Hepatic stellate cell (primary cell): ENCODE measurements around the gene ACTN1.
A peak's percentile ranks its signal among the peaks of the same experiment; 100 is the strongest.

Experiments
- DNase-seq: peaks from one replicate; pipeline ENCODE4 v3.0.0; 2011; ENCODE audit warnings: low spot score

ACTN1 gene

DNA sequence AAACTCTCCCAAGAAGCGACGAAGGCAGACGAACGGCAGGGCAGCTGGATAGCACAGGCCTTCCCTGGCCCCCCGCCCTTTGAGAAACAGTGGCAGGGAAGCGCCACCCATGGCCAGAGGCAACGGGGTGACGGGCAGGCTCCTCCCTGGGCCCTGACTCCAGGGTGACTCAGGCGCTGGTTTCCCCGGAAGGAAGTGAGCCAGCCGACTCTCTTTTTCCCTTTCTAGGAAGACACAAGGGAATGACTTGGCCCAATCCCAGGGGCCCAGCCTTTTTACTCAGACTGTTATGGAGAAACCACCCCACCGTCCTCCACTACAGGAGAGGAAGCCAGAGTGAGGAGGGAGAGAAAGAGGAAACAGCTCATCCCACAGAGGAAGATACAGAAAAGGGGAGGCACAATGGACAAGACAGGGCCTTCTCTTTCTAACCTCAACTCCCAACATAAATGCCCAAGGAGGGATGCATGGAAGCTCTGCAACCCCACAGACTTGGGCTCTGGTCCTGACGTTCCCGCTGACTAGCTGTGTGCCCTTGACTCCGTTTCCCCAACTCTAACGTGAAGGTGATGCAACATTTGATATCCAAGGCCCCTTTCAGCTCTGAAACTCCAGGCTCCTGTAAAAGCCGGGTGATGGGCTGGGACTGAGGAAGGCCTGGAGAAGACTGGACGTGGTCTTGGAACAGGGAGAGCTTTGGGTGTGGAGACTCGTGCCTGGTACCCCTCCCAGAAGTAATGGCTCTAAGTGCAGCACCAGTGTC lies 27.9 kb downstream of the ACTN1 start:
- peak; percentile 79 for DNase-seq

DNA sequence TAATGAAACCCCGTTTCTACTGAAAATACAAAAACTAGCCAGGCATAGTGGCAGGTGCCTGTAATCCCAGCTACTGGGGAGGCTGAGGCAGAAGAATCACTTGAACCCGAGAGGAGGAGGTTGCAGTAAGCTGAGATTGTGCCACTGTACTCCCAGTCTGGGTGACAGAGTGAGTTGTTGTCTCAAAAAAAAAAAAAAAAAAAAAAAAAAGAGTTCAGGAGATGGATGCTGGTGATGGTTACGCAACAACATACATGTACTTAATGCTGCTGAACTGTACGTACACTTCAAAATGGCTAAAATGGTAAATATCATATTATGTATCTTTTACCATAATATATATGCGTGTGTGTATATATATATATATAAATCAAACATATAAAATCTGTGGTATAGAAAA lies 29.0 kb downstream of the ACTN1 start:
- DNase-seq, result no peak

GRCh38 chr14:68949601-68949965 lies 29.5 kb downstream of the ACTN1 start:
- no peak for DNase-seq

DNA sequence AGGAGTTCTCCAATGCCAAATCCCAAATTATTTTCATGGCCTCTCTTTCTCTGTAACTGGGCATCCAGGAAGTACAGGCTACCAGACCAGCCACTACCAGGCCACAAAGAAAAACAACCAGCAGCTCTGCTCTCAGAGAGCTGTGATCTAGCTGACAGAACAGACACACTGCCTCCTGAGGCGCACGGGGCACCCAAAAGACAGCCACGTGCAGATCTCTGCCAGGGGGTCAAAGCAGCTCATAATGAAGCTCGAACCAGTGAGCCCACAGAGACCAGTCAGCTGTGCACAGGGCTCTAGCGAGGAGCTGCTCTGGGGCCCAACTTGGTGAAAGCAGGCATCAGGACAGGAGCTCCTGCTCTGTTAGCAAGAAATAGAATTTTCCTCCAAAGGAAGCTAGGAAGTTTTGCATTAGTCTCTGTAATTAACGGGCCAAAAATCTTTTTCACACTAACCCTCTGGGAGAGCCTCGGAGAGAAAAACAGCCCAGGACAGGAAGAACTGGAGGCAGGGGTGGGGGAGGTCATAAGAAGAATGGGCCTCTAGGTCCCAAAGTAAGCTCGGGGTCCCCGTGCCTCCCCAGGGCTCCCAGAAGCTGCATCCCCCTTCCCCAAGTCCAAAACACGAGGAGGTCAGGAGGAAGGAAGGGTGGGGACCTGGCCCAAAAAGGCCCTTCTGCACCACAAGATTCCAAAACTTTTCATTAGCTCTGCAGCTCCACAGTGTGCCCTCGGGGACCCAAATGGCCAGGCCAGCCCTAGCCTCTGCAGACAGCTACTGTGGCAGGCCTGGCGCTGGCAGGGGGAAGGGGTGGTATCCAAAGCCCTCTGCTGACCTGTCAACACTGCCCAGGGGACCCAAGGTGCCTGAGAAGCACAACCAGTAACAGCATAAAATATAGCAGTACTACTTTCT lies 30.2 kb downstream of the ACTN1 start:
- no peak for DNase-seq

- DNase-seq, result peak; percentile 72
These were observed 31.3 kb downstream of the ACTN1 start for GRCh38 chr14:68947802-68948201.

DNA sequence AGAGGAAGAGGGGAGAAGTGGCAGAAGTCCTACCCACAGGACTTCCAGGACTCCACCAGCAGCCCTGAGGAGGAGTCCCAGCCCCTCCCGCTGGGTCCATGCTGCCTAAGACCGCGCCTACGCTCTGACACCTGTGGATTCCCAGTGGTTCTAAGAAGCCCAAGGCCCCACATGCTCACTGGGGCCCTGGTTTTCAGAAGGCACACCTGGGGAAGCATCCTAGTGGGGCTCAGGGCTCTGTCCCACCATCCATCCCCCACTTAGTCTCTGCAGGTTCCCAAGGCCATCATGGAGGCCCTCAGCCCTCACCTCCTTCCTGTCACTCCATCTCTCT lies 32.6 kb downstream of the ACTN1 start:
- DNase-seq, result no peak

GRCh38 chr14:68945585-68946488 lies 33.3 kb downstream of the ACTN1 start:
- no peak for DNase-seq

DNA sequence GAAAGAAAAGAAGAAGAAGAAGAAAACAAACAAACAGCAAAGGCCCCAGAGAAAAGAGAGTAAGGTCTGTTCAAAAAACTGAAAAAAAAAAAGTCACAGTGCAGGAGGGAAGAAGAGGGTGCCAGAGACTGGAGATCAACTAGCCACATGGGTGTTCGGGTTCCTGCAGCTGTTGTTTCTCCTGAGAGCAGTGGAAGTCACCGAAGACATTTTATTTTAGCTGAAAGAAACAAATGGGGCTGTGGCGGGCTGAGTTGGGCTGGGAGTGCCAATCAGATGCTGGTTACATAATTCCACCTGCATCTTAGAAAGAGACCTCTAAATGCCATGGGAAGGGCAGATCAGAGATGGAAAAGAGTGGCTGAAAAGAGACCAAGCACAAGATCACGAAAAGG lies 33.9 kb downstream of the ACTN1 start:
- no peak for DNase-seq

- DNase-seq, result no peak
These were observed 34.9 kb downstream of the ACTN1 start for GRCh38 chr14:68944162-68944561.

DNA sequence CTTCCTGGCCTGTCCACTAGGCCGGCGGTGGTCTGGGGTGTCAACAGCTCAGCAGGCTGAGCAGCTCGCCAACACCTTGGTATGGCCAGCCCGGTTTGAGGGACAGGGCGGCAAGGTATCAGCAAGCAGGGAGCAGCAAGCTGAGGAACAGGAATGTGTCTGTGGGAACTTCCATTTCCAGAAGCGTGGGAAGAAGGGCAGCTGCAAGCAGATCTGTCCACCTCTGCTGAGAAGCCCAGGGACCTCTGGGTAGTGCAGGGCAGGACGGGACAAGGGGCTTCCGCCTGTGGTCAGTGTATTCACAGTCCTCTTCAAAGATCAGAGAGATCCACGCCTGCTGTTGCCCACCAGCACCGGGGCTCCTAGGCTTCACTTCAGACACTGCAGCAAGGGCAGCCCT lies 36.0 kb downstream of the ACTN1 start:
- no peak for DNase-seq

DNA sequence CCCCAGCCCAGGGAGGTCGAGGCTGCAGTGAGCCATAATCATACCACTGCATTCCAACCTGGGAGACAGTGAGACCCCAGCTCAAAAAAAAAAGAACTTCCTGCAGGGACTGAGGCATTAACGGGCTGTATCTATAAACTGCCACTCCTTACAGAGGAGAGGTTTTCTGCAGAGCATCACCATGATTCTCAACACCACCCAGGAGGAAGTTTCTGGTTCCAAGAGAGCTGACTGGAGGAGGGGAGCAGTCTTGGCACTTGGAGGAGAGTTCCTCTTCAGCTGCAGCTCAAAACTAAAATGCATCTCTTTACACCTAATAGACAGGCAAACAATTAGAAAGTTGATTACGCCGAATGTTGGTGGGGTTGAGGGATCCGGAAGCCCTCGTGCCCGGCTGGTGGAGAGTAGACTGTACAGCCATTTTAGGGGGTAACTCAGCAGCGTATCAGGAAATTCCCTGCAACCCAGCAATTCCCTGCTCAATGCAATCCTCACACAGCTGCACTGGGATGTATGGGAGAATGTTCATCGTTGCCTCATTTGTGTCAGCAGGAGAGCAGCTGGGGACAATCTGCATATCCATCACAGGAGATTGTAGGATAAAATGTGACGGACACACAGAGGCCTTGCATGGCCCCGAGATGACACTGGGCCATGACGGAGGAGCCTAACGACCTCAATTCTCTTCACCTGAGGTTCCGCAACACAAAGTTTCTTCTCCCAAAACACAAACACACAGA lies 36.6 kb downstream of the ACTN1 start:
- DNase-seq, result no peak

DNA sequence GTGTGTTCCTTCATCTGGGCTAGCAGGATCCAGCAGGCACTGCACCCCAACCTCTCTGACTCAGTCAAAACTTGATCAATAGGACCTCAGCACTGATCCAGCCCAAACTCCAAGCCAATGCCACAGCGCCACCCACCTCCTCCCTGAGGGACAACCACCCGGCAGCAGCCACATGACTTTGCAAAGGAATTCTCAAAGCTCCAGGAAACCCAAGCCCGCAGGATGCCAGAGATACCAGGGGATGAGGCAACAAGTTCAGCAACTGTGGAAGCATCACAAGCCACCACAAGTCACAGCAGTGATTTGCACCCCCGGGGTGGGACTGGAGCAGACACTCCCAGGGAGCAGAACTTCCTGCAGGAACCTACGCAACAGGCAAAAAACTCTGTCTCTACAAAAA lies 37.3 kb downstream of the ACTN1 start:
- DNase-seq, result peak; percentile 91

- DNase-seq, result no peak
These were observed 38.4 kb downstream of the ACTN1 start for GRCh38 chr14:68940614-68941185.

DNA sequence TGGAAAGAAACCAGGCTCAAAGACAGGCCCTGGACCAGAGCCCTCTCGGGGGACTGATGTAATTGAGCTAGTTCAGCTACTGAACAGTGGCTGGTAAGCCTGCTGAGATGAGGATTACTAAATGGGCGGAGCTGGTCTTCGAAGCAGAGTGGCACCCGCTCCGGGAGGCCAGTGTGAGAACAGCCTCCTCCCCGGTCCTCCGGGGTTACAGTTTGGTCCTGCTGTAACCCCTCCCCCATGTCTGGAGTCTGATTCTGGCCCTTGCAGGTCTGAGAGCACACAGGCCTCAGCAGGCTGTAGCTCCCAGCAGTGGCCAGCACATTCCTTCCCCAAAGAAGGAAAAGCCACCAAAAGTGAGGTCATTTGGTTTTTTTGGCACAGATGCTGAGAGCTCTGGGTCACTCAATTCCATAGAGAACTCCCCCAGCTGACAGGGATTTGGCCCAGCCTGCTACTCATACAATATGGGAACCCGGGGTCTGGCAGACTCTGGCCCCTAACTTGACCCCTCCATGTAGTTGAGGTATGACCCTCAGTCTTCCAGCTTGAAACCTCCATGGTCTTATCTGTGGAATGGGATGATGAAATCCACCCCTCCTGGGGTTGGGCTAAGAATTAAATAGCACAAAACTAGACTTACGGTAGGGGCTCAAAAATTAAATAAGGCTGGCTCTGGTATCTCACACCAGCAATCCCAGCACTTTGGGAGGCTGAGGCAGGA lies 39.0 kb downstream of the ACTN1 start:
- DNase-seq, result peak; percentile 86

GRCh38 chr14:68939181-68939892 lies 39.8 kb downstream of the ACTN1 start:
- no peak for DNase-seq

DNA sequence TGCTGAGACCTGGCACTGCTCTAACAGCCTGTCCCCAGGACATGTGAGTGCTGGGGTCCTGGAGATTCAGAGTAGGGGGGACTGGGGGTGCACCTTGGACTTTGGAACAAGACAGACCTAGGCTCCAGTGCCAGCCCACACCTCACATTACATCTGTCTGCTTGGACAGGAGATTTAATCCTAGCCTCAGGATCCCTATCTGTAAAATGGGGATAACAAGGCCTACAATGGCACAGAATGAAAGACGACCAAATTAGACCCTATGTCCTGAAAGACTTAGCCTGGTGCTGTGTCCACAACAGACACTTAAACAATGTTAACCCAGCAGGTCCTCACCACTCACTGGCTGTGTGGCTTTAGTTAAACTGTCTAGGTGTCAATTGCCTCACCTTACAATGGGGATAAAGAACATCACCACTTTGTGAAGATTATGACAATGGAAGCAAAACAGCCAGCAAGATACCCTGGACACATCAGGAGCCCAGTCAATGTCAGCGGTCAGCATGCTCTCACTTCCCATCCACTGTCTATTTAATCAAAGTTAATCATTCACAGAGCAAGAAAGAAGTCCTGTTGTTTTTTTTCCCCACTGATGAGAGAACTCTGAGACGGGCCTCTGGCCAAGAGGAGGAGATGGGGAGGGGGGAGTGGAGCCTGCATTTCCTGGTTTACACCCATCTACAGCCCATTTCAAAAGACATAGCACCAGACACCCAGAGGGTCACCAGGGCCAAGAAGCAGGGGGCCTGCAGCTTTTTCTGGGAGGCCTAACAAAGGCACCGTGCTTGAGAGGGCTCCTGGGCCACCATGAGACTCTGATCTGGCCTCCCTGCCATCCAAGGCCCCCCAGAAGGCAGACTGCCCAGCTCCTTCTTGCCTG lies 40.6 kb downstream of the ACTN1 start:
- no peak for DNase-seq

DNA sequence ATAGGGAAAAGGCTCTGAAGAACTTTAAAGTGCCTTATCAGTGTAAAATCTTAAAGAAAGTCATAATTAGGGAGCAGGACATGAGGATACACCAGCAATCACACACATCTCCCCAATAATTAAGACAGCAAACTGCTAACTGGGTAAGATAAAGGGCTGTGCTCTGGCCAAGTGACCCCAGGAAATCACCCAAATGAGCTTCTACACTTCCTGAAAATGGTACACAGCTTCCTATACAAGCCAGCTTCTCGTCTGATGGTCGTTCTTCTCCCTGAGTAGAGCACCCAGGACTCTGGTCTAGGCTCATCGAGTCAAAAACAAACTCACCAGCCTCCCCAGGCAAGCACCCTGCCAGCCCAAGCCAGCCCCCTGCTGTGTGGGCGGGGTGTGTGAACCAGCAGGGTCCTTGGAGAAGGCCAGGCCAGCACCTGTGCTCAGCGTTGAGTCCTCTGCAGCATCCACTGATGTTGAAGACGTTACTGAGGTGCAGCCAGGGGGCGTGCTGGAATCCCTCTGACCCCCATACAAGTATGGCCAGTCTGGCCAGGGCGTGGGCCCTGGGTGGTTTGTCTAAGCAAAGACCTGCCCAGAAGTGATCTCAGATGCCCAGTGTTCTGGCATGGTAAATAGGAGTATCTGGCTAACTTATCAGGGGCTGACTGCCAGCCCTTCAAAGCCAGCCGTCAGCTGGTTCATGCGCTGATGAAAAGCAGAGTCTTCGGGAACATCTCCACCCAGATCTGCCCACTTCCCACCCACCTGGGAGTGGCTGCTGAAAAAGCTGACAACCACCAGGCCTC lies 41.4 kb downstream of the ACTN1 start:
- no peak for DNase-seq

DNA sequence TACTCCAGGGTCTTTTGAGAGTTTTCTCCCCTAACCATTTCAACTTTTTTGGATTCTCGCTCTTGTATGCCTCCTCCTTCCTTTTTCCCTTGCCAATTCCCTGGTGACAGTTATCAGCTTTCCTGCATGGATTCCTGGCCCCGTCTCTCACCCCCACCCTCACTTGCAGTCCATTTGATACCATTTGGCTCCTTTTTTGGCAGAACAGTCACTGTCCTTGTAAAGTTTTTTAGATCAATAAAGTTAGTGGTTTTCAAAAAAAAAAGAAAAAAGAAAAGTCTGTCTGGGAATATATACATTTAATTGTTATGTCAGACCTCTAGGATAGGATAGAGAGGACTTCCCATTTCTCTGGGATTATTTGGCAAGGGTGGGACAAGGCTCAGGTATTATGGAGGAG lies 42.1 kb downstream of the ACTN1 start:
- DNase-seq, result no peak
